Cardiac fibroblast (primary cell): ENCODE results near the gene FAM184B.
A peak's percentile ranks its signal among the peaks of the same experiment; 100 is the strongest.

Experiments used
- DNase-seq, 2 donors: peaks; one replicate each; pipeline versions ENCODE4 v3.0.0 to v3.0.0-alpha.2; 2010; ENCODE audit warnings: low read depth in 2 of 2
- H3K4me3 ChIP-seq, 2 donors: replicated peaks in 1 of 2; 1 replicate in 1 of 2; 2 replicates in 1 of 2; pipeline ENCODE4 v1.5.1; 2011; ENCODE audit warnings: low read depth in 2 of 2, low read length in 2 of 2, mild to moderate bottlenecking in 2 of 2, moderate library complexity in 1 of 2
- CTCF ChIP-seq: IDR thresholded peaks from one replicate; pipeline ENCODE4 v1.5.1; 2011; ENCODE audit warnings: low read depth, mild to moderate bottlenecking, low read length, inconsistent platforms

FAM184B gene

DNA sequence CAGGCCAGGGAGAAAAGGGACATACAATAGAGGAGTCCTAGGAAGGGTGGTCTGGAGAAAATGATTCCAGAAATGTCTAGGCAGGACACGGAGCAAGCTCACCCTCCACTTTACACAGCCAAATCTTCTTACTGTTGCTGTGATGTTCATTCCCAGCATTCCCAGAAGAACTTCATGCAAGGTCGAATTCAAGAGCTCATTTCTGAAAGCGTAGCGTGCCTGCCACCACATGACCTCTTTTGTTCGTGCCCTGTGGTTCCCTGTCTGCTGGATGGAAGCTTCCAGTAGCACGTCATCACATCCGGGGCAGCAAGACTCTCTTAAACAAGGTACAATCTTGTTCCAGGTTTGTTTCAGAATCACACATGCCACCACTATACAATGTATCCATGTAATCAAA is 57.8 kb downstream of the FAM184B start:
- DNase-seq: no peak
- no peak overlapping the region for H3K4me3 ChIP-seq
- TF ChIP-seq CTCF: no peak

GRCh38 chr4:17722356-17722700 is 59.1 kb downstream of the FAM184B start:
- no peak for DNase-seq
- no peak overlapping the region for H3K4me3 ChIP-seq
- no peak for TF ChIP-seq CTCF

- peak; percentile 53 to 54 for DNase-seq
Observed at GRCh38 chr4:17721496-17722355, 59.7 kb downstream of the FAM184B start.

DNA sequence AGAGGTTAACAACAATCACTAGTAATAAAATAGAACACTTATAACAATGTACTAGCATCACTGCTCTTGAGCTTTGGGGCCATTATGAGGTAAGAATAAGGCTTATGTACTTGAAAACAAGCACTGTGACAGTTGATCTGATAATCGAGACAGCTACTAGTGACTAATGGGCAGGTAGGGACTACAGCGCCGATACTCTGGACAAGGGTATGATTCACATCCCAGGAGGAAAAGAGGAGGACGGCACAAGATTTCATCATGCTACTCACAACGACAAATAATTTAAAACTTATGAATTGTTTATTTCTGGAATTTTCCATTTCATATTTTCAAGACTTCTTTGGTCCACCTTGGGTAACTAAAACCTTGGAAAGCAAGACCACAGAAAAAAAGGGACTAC is 62.3 kb downstream of the FAM184B start:
- H3K4me3 ChIP-seq: no peak overlapping the region
- peak in 1 of 2 donors; percentile 16 for DNase-seq
- TF ChIP-seq CTCF: no peak

More at GRCh38 chr4:17721496-17722355, 59.7 kb downstream of the FAM184B start:
- no peak for TF ChIP-seq CTCF
- no peak overlapping the region for H3K4me3 ChIP-seq

DNA sequence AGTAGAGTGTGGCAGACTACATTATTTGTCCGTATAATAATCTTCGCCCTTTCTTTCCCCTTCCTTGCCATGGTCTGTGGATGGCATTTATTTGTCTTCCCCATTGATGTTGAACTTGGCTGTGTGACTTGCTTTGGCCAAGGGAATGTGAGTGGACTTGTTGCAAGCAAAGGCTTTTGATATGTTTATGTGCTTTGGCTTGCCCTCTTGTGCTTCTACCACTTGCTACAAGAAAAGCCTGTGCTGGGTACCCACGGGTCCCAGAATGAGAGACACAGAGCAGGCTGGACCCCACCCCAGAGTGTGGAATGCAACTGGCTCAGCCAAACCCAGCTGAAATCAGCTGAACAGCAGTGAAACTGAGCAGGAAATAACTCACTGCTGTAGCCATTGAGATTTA is 63.0 kb downstream of the FAM184B start:
- TF ChIP-seq CTCF: no peak
- no peak overlapping the region for H3K4me3 ChIP-seq
- no peak for DNase-seq

DNA sequence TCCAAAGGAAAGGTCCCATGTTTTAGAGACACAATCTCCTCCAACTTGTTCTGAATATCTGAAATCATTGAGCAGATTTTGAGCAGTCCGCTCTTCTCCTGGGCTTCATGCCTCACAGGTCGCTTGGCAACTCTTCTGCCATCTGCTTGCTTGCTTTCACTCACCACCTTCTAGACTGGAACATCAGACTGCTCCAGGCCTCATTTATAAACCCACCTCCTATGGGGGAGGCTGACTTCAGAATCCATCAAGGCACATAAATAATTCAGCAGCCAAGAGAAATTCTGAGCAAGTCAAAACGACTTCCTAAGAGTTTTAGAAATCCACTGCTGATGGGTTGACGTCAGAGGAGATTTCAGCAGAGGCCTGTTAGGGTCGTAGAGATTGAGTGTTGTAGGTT is 64.1 kb downstream of the FAM184B start:
- H3K4me3 ChIP-seq: no peak overlapping the region
- TF ChIP-seq CTCF: no peak
- no peak for DNase-seq

- no peak for TF ChIP-seq CTCF
- no peak overlapping the region for H3K4me3 ChIP-seq
- DNase-seq: no peak
Observed at GRCh38 chr4:17715511-17715910, 65.9 kb downstream of the FAM184B start.
